ENCODE data around the gene SYNE1.
A peak's percentile ranks its signal among the peaks of the same experiment; 100 is the strongest.

Gene SYNE1

GRCh38 chr6:152348116-152348515, 289.0 kb downstream of the SYNE1 start:
- Histone ChIP-seq H3K27ac (no peak overlapping the region), H3K9me3 (no peaks in the 10 kb centered on the region), H3K36me3 (peaks cover 99% of the 10 kb centered on the region), H3K4me3 (ENCODE audit: low read depth in 1 of 2, low read length in 1 of 2) (no peak overlapping the region), H3K4me1 (ENCODE audit: control insufficient read depth in 1 of 2, insufficient read depth in 1 of 2, low read depth in 1 of 2, low read length in 1 of 2) (no peaks in the 10 kb centered on the region), H3K27me3 (no peaks in the 10 kb centered on the region)
- TF ChIP-seq CTCF (IDR thresholded peaks at IDR 0.05): no peak

- Histone ChIP-seq H3K4me3 (ENCODE audit: low read depth in 1 of 2, low read length in 1 of 2) (no peak overlapping the region), H3K27me3 (no peaks in the 10 kb centered on the region), H3K9me3 (no peaks in the 10 kb centered on the region), H3K4me1 (ENCODE audit: control insufficient read depth in 1 of 2, insufficient read depth in 1 of 2, low read depth in 1 of 2, low read length in 1 of 2) (no peaks in the 10 kb centered on the region), H3K36me3 (peaks cover 99% of the 10 kb centered on the region), H3K27ac (no peak overlapping the region)
- TF ChIP-seq CTCF (IDR thresholded peaks at IDR 0.05): no peak
Observed at GRCh38 chr6:152343735-152344360, 293.3 kb downstream of the SYNE1 start.

GRCh38 chr6:152341596-152341995, 295.6 kb downstream of the SYNE1 start:
- Histone ChIP-seq H3K27ac (no peak overlapping the region), H3K36me3 (peaks cover 99% of the 10 kb centered on the region), H3K9me3 (no peaks in the 10 kb centered on the region), H3K27me3 (no peaks in the 10 kb centered on the region), H3K4me3 (ENCODE audit: low read depth in 1 of 2, low read length in 1 of 2) (no peak overlapping the region), H3K4me1 (ENCODE audit: control insufficient read depth in 1 of 2, insufficient read depth in 1 of 2, low read depth in 1 of 2, low read length in 1 of 2) (no peaks in the 10 kb centered on the region)
- TF ChIP-seq CTCF (IDR thresholded peaks at IDR 0.05): no peak

GRCh38 chr6:152338335-152339125, 298.6 kb downstream of the SYNE1 start:
- H3K27ac ChIP-seq: no peak overlapping the region
- H3K4me1 ChIP-seq (ENCODE audit: control insufficient read depth in 1 of 2, insufficient read depth in 1 of 2, low read depth in 1 of 2, low read length in 1 of 2): no peaks in the 10 kb centered on the region
- no peaks in the 10 kb centered on the region for H3K27me3 ChIP-seq
- no peak overlapping the region for H3K4me3 ChIP-seq (ENCODE audit: low read depth in 1 of 2, low read length in 1 of 2)
- no peaks in the 10 kb centered on the region for H3K9me3 ChIP-seq
- TF ChIP-seq CTCF (IDR thresholded peaks at IDR 0.05): peak; percentile 51
- H3K36me3 ChIP-seq: peaks cover 99% of the 10 kb centered on the region

GRCh38 chr6:152334555-152334954, 302.6 kb downstream of the SYNE1 start:
- Histone ChIP-seq H3K27me3 (no peaks in the 10 kb centered on the region), H3K4me1 (ENCODE audit: control insufficient read depth in 1 of 2, insufficient read depth in 1 of 2, low read depth in 1 of 2, low read length in 1 of 2) (peaks cover 1 to 4% of the 10 kb centered on the region in 2 experiments), H3K36me3 (peaks cover 99% of the 10 kb centered on the region), H3K4me3 (ENCODE audit: low read depth in 1 of 2, low read length in 1 of 2) (no peak overlapping the region), H3K9me3 (no peaks in the 10 kb centered on the region), H3K27ac (no peak overlapping the region)
- no peak for TF ChIP-seq CTCF (IDR thresholded peaks at IDR 0.05)

Data from neutrophil (primary cell).